ENCODE results near the gene ASTN2. TPM values are rescaled to one million over a fixed set of nuclear protein-coding genes. Genes with fewer than 3 reads are reported as not detected.

The ASTN2 gene
- total and polyA plus RNA-seq, 4 donors, result 0.57 to 2.9 (median 1.4) TPM

DNA sequence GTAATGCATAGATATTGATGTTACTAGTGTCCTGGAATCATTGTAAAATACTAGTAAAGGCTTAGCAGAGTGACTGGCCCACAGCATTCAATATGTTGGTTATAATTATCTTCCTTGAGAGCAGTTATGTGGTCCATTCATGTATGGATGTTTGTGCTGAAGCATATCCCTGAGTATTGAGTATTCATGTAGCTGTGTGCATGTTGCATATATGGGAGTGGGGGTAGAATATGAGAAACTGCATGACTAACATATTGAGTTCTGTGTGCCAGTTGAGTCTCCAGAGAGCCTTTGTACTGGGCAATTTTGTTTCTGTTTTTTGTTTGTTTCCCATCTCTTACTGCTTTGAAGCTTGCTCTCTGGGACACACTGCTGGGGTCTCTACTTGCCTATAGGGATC is 950.4 kb downstream of the ASTN2 start:
- DNase-seq (ENCODE audit: low spot score), result no peak
- Histone ChIP-seq H3K9ac (ENCODE audit: low read depth in 1 of 2, low read length in 2 of 2) (no peak overlapping the region), H3K4me3 (ENCODE audit: low read depth in 1 of 3, low read length in 3 of 3) (no peak overlapping the region), H3K27me3 (ENCODE audit: control insufficient read depth in 4 of 4, insufficient read depth in 4 of 4, low read length in 3 of 4) (no peaks in the 10 kb centered on the region), H3K27ac (ENCODE audit: low read depth in 1 of 2, low read length in 2 of 2) (no peak overlapping the region), H3K36me3 (ENCODE audit: control insufficient read depth in 4 of 4, insufficient read depth in 3 of 4, low read depth in 1 of 4, low read length in 3 of 4) (no peaks in the 10 kb centered on the region), H3K9me3 (ENCODE audit: control insufficient read depth in 4 of 4, low read length in 3 of 4) (no peaks in the 10 kb centered on the region), H3K4me1 (ENCODE audit: control insufficient read depth in 4 of 4, insufficient read depth in 4 of 4, low read length in 3 of 4) (peaks cover 0 to 11% (median 0%) of the 10 kb centered on the region in 4 donors)
- TF ChIP-seq EGR1 (IDR thresholded peaks at IDR 0.05; ENCODE audit: low read depth in 2 of 2), result no peak
- TF ChIP-seq, protein P1, sequence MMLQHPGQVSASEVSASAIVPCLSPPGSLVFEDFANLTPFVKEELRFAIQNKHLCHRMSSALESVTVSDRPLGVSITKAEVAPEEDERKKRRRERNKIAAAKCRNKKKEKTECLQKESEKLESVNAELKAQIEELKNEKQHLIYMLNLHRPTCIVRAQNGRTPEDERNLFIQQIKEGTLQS (IDR thresholded peaks at IDR 0.05), result no peak
- TF ChIP-seq RAD21 (IDR thresholded peaks at IDR 0.05), result no peak
- no peak for TF ChIP-seq HNF4A (conservative IDR thresholded peaks at IDR 0.05)
- TF ChIP-seq, protein P2, sequence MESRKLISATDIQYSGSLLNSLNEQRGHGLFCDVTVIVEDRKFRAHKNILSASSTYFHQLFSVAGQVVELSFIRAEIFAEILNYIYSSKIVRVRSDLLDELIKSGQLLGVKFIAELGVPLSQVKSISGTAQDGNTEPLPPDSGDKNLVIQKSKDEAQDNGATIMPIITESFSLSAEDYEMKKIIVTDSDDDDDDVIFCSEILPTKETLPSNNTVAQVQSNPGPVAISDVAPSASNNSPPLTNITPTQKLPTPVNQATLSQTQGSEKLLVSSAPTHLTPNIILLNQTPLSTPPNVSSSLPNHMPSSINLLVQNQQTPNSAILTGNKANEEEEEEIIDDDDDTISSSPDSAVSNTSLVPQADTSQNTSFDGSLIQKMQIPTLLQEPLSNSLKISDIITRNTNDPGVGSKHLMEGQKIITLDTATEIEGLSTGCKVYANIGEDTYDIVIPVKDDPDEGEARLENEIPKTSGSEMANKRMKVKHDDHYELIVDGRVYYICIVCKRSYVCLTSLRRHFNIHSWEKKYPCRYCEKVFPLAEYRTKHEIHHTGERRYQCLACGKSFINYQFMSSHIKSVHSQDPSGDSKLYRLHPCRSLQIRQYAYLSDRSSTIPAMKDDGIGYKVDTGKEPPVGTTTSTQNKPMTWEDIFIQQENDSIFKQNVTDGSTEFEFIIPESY (IDR thresholded peaks at IDR 0.05), result no peak
- TF ChIP-seq GABPA (IDR thresholded peaks at IDR 0.05 in 1 of 2, conservative IDR thresholded peaks at IDR 0.05 in 1 of 2), result no peak
- TF ChIP-seq YY1 (IDR thresholded peaks at IDR 0.05), result no peak
- TF ChIP-seq, protein P3, sequence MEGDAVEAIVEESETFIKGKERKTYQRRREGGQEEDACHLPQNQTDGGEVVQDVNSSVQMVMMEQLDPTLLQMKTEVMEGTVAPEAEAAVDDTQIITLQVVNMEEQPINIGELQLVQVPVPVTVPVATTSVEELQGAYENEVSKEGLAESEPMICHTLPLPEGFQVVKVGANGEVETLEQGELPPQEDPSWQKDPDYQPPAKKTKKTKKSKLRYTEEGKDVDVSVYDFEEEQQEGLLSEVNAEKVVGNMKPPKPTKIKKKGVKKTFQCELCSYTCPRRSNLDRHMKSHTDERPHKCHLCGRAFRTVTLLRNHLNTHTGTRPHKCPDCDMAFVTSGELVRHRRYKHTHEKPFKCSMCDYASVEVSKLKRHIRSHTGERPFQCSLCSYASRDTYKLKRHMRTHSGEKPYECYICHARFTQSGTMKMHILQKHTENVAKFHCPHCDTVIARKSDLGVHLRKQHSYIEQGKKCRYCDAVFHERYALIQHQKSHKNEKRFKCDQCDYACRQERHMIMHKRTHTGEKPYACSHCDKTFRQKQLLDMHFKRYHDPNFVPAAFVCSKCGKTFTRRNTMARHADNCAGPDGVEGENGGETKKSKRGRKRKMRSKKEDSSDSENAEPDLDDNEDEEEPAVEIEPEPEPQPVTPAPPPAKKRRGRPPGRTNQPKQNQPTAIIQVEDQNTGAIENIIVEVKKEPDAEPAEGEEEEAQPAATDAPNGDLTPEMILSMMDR (IDR thresholded peaks at IDR 0.05; ENCODE audit: low read depth, low read length, missing input control), result no peak
- no peak for TF ChIP-seq FOXA1 (IDR thresholded peaks at IDR 0.05)
- no peak for TF ChIP-seq FOXA2 (IDR thresholded peaks at IDR 0.05)

DNA sequence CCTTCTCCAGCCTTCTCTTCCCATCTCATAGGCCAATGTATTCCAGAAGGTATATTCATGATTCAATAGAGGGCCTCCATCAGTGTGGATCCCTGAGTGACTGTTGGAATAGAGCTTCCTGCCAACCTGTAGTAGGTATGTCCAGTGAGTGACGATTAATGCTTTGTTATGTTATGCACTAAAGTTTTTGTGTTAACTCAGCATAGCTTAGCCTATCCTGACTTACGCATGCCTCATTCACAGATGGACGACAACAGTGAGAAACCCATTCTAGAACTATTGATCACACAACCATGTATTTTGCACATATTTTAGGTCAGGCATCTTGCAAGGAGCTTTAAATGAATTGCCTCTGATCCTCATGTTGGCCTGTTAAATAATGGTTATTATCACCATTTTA is 953.2 kb downstream of the ASTN2 start:
- no peak overlapping the region for H3K4me3 ChIP-seq (ENCODE audit: low read depth in 1 of 3, low read length in 3 of 3)
- H3K27ac ChIP-seq (ENCODE audit: low read depth in 1 of 2, low read length in 2 of 2), result no peak overlapping the region
- H3K4me1 ChIP-seq (ENCODE audit: control insufficient read depth in 4 of 4, insufficient read depth in 4 of 4, low read length in 3 of 4), result peaks cover 0 to 4% (median 0%) of the 10 kb centered on the region in 4 donors
- TF ChIP-seq JUND (IDR thresholded peaks at IDR 0.05), result no peak
- TF ChIP-seq HNF4A (conservative IDR thresholded peaks at IDR 0.05), result no peak
- no peak for TF ChIP-seq TAF1 (conservative IDR thresholded peaks at IDR 0.05)
- TF ChIP-seq, protein P3 (IDR thresholded peaks at IDR 0.05; ENCODE audit: low read depth, low read length, missing input control), result no peak
- no peak for TF ChIP-seq EGR1 (IDR thresholded peaks at IDR 0.05; ENCODE audit: low read depth in 2 of 2)
- TF ChIP-seq, protein P2 (IDR thresholded peaks at IDR 0.05), result no peak
- no peaks in the 10 kb centered on the region for H3K36me3 ChIP-seq (ENCODE audit: control insufficient read depth in 4 of 4, insufficient read depth in 3 of 4, low read depth in 1 of 4, low read length in 3 of 4)
- peak; percentile 1 for DNase-seq (ENCODE audit: low spot score)
- no peaks in the 10 kb centered on the region for H3K9me3 ChIP-seq (ENCODE audit: control insufficient read depth in 4 of 4, low read length in 3 of 4)
- H3K9ac ChIP-seq (ENCODE audit: low read depth in 1 of 2, low read length in 2 of 2), result no peak overlapping the region
- WGBS, result 96% methylated on average over 3 of the region's 3 CpGs
- H3K27me3 ChIP-seq (ENCODE audit: control insufficient read depth in 4 of 4, insufficient read depth in 4 of 4, low read length in 3 of 4), result no peaks in the 10 kb centered on the region

Data from liver (tissue), 9 donors.